Erythroblast (primary cell): Measurements from ENCODE around the gene CNOT1.
A peak's percentile ranks its signal among the peaks of the same experiment; 100 is the strongest.
"Not testable (repeated sequence)": the region's sequence is repeated elsewhere in the genome, so short reads cannot be mapped to it uniquely, and the experiment has no call there.

Experiments used
- DNase-seq, 2 experiments: peaks; one replicate each; lab custom pipeline; 2025; lab: John Stamatoyannopoulos, UW
- GATA1 ChIP-seq: IDR thresholded peaks from 2 replicates; pipeline ENCODE4 v1.6.1; 2011; ENCODE audit warnings: low read depth, mild to moderate bottlenecking, control low read depth, low read length, moderate library complexity
- POLR2A ChIP-seq: IDR thresholded peaks from 2 replicates; pipeline ENCODE4 v1.6.1; 2011; ENCODE audit warnings: mild to moderate bottlenecking, low read length

Gene CNOT1

DNA sequence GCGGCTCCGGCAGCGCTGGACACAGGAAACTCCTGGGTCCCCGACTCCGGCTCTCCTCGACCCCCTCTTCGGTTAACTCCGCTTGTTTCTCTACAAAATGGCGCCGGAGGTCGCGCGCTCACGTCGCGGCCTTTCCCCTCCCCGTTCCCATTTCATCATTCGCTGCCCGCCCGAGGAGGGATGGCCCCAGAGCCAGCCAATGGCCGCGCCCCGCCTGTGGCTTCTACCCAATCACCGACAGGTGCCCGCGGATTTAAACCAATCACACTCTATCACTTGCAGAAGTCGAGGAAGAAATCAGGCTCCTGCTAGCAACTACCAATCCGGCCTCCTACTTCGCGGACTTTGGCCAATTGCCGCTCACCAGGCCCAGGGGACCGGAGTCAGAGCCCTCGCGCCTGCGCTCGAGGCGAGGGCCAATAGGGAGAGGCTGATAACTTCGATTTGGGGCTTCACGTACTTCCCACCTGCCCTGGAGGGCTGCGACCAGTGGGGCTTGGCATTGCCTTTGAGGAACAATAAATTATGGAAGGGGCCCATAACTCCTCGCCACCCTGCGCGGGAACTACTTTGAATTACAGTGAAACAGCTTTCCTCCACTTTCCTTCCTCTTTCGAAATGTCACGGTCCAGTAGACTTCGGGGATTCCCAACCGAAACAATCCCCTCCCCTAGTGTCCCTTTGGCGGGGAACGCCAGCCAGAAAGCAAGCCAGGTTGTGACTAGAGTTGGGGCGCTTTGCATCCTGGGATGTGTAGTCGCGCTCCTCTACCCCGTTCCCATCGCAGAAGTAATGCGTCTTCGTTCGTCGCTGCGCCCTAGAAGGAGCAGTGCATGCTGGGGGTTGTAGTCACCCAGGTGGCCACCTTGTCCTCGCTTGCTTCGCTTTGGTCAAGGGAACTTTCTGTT, at the start of gene CNOT1:
CNOT1 (minus strand) TSS at position 94 of the 908 bp plus-strand sequence. CDS start 30,489 bp downstream, outside the sequence.
- DNase-seq, result peak; percentile 99 to 100
- TF ChIP-seq GATA1, result no peak
- TF ChIP-seq POLR2A, result peak; percentile 80

DNA sequence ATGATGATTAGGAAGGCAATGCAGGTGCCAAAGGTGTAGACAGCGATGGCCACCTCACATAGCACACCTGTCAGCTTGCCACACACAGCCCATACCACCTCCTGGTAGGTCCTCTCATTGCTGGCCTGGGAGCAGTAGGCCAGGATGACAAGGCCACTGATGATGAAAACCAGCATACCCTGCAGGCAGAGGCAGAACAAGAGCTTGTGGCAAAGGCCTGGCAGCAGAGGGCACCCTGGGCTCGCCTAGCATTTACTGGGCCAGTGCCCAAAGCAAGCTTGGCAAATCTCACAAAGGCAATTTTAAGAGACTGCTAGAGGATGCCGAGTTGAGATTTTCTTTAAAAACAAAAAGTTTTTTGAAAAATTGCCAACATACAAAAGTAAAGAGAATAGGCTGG, 49.1 kb upstream of the CNOT1 start:
- TF ChIP-seq GATA1, result no peak
- no peak for TF ChIP-seq POLR2A
- no peak for DNase-seq

GRCh38 chr16:58678269-58678668, 48.6 kb upstream of the CNOT1 start:
- TF ChIP-seq POLR2A, result no peak
- TF ChIP-seq GATA1, result no peak
- no peak for DNase-seq

DNA sequence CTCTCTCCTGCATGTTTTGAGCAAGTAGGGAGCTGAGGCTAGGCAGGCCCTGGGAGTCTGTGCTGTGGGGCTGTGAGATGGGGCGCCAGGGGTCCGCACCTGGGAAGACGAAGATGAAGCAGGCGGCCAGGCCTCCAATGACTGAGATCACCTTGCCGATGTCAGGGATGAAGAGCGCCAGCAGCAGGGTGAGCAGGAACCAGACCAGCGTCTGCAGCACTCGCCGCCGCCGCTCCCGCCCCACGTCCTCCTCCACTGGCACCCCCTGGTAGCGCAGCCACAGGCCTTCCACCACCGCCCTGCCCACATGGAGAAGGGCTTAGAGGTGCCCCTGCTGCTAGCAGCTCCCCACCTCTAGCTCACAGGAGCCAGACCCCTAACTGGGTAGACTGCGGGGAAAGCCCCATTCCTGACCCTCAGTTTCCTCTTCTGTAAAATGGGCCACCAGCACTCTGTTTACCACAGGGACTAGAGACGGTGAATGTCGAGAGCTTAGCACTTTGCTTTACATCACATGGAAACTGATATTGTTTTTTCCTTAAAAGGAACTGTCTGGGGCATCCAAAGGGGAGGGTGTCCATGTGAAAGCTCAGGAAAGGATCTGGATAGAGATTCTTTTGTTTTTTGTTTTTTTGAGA, 41.4 kb upstream of the CNOT1 start:
- no peak for DNase-seq
- no peak for TF ChIP-seq GATA1
- TF ChIP-seq POLR2A, result no peak

GRCh38 chr16:58670177-58670576, 40.6 kb upstream of the CNOT1 start:
- no peak for DNase-seq
- TF ChIP-seq POLR2A (no peak), GATA1 (no peak)

GRCh38 chr16:58665200-58665599, 35.6 kb upstream of the CNOT1 start:
- DNase-seq, result no peak
- TF ChIP-seq GATA1, result no peak
- TF ChIP-seq POLR2A, result no peak

DNA sequence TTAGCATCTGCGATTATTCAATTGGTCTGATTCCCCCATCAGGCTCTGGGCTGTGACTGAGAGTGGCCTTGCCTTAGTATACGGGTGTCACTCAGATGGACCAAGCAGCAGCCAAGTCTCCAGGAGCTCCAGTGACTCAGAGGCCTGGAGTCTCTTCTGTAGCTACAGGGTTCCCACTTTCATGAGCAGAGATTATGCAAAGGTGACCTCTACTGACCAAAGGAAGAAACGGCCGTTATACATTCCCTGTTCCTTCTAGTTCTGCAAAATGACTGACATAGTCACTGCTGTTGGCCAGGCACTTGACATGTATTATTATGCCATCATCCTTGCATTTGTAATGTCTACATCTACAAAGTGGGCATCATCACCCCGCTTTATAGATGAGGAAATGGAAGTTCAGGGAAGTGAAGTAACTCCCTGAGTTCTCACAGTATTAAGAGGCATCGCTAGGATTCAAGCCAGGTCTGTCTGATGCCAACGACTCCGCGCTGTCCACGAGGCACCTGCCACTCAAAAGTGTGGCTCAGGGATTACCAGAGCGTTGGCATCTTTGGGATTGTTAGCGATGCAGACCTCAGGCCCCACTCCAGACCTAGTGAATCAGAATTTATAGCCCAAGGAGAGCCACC, 31.7 kb upstream of the CNOT1 start:
- DNase-seq, result peak; percentile 64 to 69
- no peak for TF ChIP-seq GATA1
- no peak for TF ChIP-seq POLR2A

- not testable (repeated sequence) for DNase-seq
Measured at GRCh38 chr16:58659911-58660310, 30.3 kb upstream of the CNOT1 start.

- DNase-seq, result peak in 1 of 2 experiments; percentile 24
- no peak for TF ChIP-seq POLR2A
- TF ChIP-seq GATA1, result no peak
Measured at GRCh38 chr16:58658796-58659211, 29.2 kb upstream of the CNOT1 start.

- TF ChIP-seq GATA1 (no peak), POLR2A (no peak)
- DNase-seq, result no peak
Measured at GRCh38 chr16:58656899-58657298, 27.3 kb upstream of the CNOT1 start.

- TF ChIP-seq POLR2A (no peak), GATA1 (no peak)
- no peak for DNase-seq
Measured at GRCh38 chr16:58655215-58655596, 25.6 kb upstream of the CNOT1 start.

GRCh38 chr16:58654560-58655214, 25.1 kb upstream of the CNOT1 start:
- DNase-seq, result no peak
- TF ChIP-seq GATA1, result no peak

DNA sequence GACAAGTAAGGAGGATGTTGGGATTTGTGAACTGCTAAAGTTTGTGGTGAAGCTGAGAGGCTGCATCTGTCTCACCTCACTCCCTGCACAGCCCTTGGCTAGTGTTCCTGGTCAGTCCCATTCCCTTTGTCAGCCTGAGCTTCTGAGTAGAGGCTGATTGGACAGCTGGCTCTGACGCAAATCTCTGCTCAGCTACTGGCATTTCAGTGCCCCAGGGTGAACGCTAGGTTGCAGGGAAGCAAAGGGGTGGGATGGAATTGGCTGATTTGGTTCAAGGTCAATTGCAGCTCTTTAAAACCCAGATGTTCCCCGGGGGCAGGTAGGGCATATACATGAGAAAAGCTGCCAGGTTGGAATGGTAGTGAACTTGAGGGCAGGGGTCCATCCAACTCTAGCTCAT, 23.1 kb upstream of the CNOT1 start:
- no peak for DNase-seq
- TF ChIP-seq GATA1 (no peak), POLR2A (no peak)

GRCh38 chr16:58651965-58652348, 22.3 kb upstream of the CNOT1 start:
- DNase-seq, result no peak
- TF ChIP-seq POLR2A, result no peak
